ENCODE results near the gene APOBEC3B. TPM values are rescaled to one million over a fixed set of nuclear protein-coding genes. Genes with fewer than 3 reads are reported as not detected.
"Not testable (repeated sequence)": the region's sequence is repeated elsewhere in the genome, so short reads cannot be mapped to it uniquely, and the experiment has no call there.

Gene APOBEC3B
- total RNA-seq, 4 donors from 2014 or later = 1.0 to 2.4 (median 2.1) TPM; not detected in 1

DNA sequence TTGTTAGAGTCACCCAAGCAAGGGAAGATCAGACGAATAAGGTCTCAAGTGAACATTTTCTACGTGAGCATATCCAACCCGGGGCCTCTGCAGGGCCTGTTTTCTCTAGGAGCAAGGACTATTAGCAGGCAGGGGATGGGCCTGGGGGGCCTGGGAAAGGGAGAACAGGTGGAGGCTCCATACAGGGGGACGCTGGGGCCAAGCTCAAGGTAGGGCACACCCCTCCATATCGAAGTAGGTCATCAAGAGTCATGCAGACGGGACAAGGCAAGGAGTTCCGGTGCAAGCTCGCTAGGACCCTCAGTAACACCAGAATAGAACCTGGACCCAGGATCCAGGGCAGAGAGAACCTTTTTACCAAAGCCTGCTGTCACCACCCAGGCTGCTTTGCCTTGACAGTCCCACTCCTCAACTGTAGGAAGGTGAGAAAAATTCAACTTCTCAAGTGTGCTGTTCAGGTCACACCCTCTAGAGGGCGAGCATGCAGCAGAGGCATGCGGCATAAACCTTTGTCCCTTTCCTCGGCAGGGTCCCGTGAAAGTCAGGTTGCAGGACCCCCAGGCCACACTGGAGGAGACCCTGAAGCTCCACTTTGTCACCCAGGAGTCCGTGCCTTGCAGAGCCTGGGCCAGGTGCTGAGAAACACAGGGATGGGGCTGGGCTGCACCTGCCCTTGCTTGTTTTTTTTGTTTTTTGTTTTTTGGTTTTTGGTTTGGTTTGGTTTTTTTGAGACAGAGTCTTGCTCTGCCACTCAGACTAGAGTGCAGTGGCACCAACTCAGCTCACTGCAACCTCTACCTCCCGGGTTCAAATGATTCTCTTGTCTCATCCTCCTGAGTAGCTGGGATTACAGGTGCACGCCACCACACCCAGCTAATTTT is 8.6 kb upstream of the APOBEC3B start:
- no CpG with 5 or more reads among the region's 15 CpGs for WGBS
- Histone ChIP-seq H3K27me3 (no peaks in the 10 kb centered on the region), H3K27ac (no peak overlapping the region), H3K9me3 (no peaks in the 10 kb centered on the region), H3K4me1 (no peaks in the 10 kb centered on the region), H3K36me3 (no peaks in the 10 kb centered on the region), H3K4me3 (no peak overlapping the region)
- TF ChIP-seq, protein P1, sequence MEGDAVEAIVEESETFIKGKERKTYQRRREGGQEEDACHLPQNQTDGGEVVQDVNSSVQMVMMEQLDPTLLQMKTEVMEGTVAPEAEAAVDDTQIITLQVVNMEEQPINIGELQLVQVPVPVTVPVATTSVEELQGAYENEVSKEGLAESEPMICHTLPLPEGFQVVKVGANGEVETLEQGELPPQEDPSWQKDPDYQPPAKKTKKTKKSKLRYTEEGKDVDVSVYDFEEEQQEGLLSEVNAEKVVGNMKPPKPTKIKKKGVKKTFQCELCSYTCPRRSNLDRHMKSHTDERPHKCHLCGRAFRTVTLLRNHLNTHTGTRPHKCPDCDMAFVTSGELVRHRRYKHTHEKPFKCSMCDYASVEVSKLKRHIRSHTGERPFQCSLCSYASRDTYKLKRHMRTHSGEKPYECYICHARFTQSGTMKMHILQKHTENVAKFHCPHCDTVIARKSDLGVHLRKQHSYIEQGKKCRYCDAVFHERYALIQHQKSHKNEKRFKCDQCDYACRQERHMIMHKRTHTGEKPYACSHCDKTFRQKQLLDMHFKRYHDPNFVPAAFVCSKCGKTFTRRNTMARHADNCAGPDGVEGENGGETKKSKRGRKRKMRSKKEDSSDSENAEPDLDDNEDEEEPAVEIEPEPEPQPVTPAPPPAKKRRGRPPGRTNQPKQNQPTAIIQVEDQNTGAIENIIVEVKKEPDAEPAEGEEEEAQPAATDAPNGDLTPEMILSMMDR (IDR thresholded peaks at IDR 0.05) = peak in 1 of 2 donors; percentile 79
- TF ChIP-seq POLR2A (IDR thresholded peaks at IDR 0.05) = no peak
- DNase-seq (ENCODE audit: low spot score in 2 of 2) = no peak

DNA sequence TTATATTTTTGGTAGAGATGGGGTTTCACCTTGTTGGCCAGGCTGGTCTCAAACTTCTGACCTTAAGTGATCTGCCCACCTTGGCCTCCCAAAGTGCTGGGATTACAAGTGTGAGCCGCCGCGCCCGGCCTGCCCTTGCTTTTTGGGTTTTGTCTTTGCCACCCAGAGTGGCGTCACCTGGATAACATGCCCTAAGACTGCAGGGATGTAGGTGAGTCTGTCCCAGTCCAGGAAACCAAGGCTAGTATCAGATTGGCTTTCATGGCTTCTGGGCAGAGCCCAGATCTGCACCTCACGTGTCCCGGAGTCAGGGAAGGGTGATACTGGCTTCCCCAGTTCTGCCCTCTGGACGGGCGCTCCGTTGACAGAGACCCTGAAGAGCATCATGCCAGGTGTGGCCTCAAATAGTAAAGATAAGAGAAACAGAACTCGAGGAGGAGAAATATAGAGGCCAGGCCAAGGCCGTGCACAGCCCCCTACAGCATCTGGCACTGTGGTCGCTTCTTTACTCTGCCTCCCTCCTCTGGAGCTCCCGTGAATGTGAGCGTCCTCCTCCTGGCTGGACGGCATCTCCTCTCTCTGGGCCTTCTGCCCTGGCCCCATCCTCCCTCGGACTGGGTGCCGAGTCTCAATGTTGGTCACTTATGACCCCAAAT is 7.8 kb upstream of the APOBEC3B start:
- H3K36me3 ChIP-seq = no peaks in the 10 kb centered on the region
- no peaks in the 10 kb centered on the region for H3K9me3 ChIP-seq
- no peaks in the 10 kb centered on the region for H3K4me1 ChIP-seq
- WGBS = no CpG with 5 or more reads among the region's 18 CpGs
- TF ChIP-seq, protein P1 (IDR thresholded peaks at IDR 0.05) = no peak
- no peak overlapping the region for H3K4me3 ChIP-seq
- no peak overlapping the region for H3K27ac ChIP-seq
- DNase-seq (ENCODE audit: low spot score in 2 of 2) = no peak
- no peaks in the 10 kb centered on the region for H3K27me3 ChIP-seq

DNA sequence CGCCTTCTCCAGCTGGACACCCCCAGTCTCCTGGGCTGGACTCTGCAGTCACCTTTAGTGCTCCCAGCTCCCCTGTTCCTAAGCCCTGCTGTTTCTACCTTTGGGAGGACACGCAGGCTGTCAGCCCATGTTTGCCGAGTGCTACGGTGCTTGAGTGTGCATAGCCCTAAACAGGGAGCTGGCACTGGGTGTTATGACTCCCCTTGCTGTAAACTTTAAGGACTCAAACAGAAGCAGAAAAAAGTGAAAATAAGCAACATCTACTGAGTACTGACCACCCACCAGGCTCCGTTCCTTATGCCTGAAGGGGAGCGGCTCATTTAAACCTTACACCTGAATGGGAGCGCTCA is 7.3 kb upstream of the APOBEC3B start:
- Histone ChIP-seq H3K27ac (no peak overlapping the region), H3K4me1 (no peaks in the 10 kb centered on the region), H3K9me3 (no peaks in the 10 kb centered on the region), H3K4me3 (no peak overlapping the region), H3K36me3 (no peaks in the 10 kb centered on the region), H3K27me3 (no peaks in the 10 kb centered on the region)
- DNase-seq (ENCODE audit: low spot score in 2 of 2) = no peak
- TF ChIP-seq, protein P1 (IDR thresholded peaks at IDR 0.05) = no peak
- no peak for TF ChIP-seq POLR2AphosphoS5 (IDR thresholded peaks at IDR 0.05)
- TF ChIP-seq EP300 (IDR thresholded peaks at IDR 0.05) = no peak
- no peak for TF ChIP-seq POLR2A (IDR thresholded peaks at IDR 0.05)
- WGBS = no CpG with 5 or more reads among the region's 7 CpGs

DNA sequence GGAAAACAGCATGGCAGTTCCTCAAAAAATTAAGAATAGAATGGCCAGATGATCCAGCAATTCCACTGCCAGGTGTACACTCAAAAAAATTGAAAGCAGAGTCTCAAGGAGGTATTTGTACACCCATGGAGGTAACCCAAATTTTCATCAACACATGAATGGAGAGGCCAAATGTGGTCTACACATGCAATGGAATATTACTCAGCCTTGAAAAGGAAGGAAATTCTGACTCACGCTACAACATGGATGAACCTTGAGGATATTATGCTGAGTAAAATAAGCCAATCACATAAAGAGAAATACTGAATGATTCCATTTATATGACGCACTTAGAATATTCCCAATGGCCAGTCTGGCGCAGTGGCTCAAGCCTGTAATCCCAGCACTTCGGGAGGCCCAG is 4.9 kb upstream of the APOBEC3B start:
- not testable (repeated sequence) for H3K27me3 ChIP-seq; H3K4me3 ChIP-seq; H3K9me3 ChIP-seq; H3K27ac ChIP-seq; DNase-seq (ENCODE audit: low spot score in 2 of 2); H3K36me3 ChIP-seq
- WGBS = no CpG with 5 or more reads among the region's 4 CpGs
- H3K4me1 ChIP-seq = peaks cover 17% of the 10 kb centered on the region

DNA sequence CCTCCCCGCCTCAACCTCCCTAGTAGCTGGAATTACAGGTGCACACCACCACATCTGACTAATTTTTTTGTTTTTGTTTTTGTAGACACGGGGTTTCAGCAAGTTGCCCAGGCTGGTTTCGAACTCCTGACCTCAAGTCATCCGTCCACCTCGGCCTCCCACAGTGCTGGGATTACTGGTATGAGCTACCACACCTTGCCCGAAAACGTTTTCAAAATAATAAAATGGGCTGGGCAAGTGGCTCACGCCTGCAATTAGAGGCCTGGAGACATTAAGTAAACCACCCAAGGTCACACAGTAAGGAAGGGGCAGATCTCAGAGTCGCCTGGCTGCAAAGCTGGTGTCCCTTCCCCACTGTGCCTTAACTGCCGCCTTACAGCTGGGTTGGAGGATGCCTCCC is 1.6 kb upstream of the APOBEC3B start:
- H3K4me3 ChIP-seq, H3K36me3 ChIP-seq, H3K27ac ChIP-seq: not testable (repeated sequence)

DNA sequence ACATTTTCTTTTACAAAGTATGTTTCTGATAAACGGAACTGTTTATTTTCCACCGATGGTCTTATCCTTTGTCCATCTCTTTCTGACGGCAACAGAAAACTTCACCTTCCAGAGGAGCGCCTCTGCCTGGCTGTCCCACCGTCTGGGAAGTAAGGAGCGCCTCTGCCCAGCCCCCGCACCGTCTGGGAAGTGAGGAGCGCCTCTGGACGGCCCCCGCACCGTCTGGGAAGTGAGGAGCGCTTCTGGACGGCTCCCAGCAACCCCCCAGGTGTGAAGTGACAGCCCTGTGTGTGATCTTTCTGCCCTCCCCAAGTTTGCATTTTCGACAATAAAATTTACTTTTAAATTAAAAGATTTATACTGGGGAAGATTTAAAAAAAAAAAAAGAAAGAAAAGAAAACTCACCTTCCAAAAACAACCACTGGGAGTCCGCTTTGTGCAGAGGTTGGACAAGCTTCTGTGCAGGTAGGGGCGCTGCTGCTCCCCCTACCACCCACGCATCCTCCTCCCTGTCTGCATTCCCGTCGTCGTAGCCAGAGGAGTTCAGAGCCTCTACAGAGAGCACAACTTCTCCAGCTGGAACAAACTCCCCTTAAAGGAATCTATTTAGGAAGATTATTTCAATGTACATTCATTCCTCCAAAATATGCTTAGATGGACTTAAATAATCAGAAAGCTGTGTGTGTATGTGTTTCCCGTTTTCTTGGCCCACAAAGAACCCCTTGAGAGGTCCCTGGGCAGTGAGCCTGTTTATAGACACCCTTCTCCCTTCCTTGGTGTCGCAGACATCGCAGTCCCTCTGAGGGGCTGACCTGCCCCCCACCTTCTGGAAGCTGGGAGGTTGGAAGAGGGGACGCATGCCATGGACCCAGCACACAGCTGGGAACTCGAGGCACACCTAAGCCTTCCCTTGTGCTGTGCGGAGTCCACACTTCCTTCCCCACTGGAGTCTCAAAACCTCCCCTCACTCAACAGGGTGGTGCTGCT is 849 bp upstream of the APOBEC3B start:
- Histone ChIP-seq H3K27ac (peak overlapping the region; percentile 69), H3K36me3 (no peaks in the 10 kb centered on the region), H3K27me3 (no peaks in the 10 kb centered on the region), H3K9me3 (no peaks in the 10 kb centered on the region), H3K4me1 (peaks cover 25% of the 10 kb centered on the region), H3K4me3 (peak overlapping the region; percentile 55)
- no peak for DNase-seq (ENCODE audit: low spot score in 2 of 2)
- TF ChIP-seq EP300 (IDR thresholded peaks at IDR 0.05) = no peak
- TF ChIP-seq, protein P1 (IDR thresholded peaks at IDR 0.05) = peak in 1 of 2 donors; percentile 35
- TF ChIP-seq POLR2AphosphoS5 (IDR thresholded peaks at IDR 0.05) = no peak
- no CpG with 5 or more reads among the region's 27 CpGs for WGBS

More for the DNA sequence above, 1.6 kb upstream of the APOBEC3B start:
- WGBS = no CpG with 5 or more reads among the region's 10 CpGs
- DNase-seq (ENCODE audit: low spot score in 2 of 2); H3K27me3 ChIP-seq; H3K9me3 ChIP-seq: not testable (repeated sequence)
- H3K4me1 ChIP-seq = peaks cover 25% of the 10 kb centered on the region

All from suprapubic skin (tissue), 4 donors.